PC-9 (cell line): Measurements from ENCODE around the gene BUD13.

Experiments
- EZH2 ChIP-seq: fragments of 200-600 bp; sonication (generic); IDR thresholded peaks from 2 replicates; pipeline ENCODE4 v1.8.0; 2017; ENCODE audit warnings: antibody characterized with exemption, low read depth
- TF ChIP-seq, protein P1 (sequence below): fragments of 200-600 bp; sonication (generic); conservative IDR thresholded peaks from 2 replicates; pipeline ENCODE4 v1.6.1; 2017; ENCODE audit warnings: mixed run types, antibody characterized with exemption, mild to moderate bottlenecking, moderate library complexity

- TF ChIP-seq, protein P1, sequence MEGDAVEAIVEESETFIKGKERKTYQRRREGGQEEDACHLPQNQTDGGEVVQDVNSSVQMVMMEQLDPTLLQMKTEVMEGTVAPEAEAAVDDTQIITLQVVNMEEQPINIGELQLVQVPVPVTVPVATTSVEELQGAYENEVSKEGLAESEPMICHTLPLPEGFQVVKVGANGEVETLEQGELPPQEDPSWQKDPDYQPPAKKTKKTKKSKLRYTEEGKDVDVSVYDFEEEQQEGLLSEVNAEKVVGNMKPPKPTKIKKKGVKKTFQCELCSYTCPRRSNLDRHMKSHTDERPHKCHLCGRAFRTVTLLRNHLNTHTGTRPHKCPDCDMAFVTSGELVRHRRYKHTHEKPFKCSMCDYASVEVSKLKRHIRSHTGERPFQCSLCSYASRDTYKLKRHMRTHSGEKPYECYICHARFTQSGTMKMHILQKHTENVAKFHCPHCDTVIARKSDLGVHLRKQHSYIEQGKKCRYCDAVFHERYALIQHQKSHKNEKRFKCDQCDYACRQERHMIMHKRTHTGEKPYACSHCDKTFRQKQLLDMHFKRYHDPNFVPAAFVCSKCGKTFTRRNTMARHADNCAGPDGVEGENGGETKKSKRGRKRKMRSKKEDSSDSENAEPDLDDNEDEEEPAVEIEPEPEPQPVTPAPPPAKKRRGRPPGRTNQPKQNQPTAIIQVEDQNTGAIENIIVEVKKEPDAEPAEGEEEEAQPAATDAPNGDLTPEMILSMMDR = no peak
- no peak for TF ChIP-seq EZH2
Observed at GRCh38 chr11:116715383-116715782, 57.4 kb downstream of the BUD13 start.
